ENCODE results near the gene EEIG2. TPM values are rescaled to one million over a fixed set of nuclear protein-coding genes. Genes with fewer than 3 reads are reported as not detected.

Gene EEIG2
- total and polyA plus RNA-seq, 2 donors (not counting 3 experiments of a cell fraction or from before 2014, with no cell fraction given), result 2.5 to 7.2 TPM

- no peak overlapping the region for H3K9ac ChIP-seq (replicated peaks; ENCODE audit: extremely low read depth, insufficient read depth, low read length)
- no peak overlapping the region for H3K4me2 ChIP-seq (ENCODE audit: insufficient read depth, low read length)
- no peak for FAIRE-seq
- H3K4me1 ChIP-seq (ENCODE audit: control insufficient read depth, extremely low read depth, insufficient read depth, low read length), result peaks cover 19% of the 10 kb centered on the region
- POLR2A ChIA-PET, result no interaction called here
- no TSS peak for BruUV-seq (replicated peaks)
- no peaks in the 10 kb centered on the region for H3K79me2 ChIP-seq (ENCODE audit: control insufficient read depth, insufficient read depth, low read length)
- no peaks in the 10 kb centered on the region for H3K9me1 ChIP-seq (replicated peaks; ENCODE audit: control insufficient read depth, extremely low read depth, insufficient read depth, low read length)
- no peaks in the 10 kb centered on the region for H3K36me3 ChIP-seq (ENCODE audit: control insufficient read depth in 2 of 2, extremely low read depth in 1 of 2, insufficient read depth in 2 of 2, low read length in 2 of 2)
- intact Hi-C loops (cut with micrococcal nuclease) (no loop called here), dilution Hi-C loops (cut with MboI; ENCODE audit: extremely low pct_ligation_motif_present, low sequenced_read_pairs) (no loop called here)
- H2AFZ ChIP-seq (ENCODE audit: low read depth, low read length), result no peak overlapping the region
- H3K27ac ChIP-seq (ENCODE audit: insufficient read depth, low read depth, low read length), result no peak overlapping the region
- CTCF ChIA-PET, result no interaction called here
- H4K20me1 ChIP-seq (replicated peaks; ENCODE audit: control insufficient read depth, extremely low read depth, insufficient read depth, low read length), result no peaks in the 10 kb centered on the region
- no peak overlapping the region for H3K4me3 ChIP-seq (replicated peaks in 1 of 3; ENCODE audit: insufficient read depth in 1 of 3, low read depth in 1 of 3, low read length in 3 of 3)
- H3K9me3 ChIP-seq (replicated peaks; ENCODE audit: control insufficient read depth, insufficient read depth, low read length), result no peaks in the 10 kb centered on the region
- DNase-seq (ENCODE audit: low read depth, low spot score), result no peak
- no peak for TF ChIP-seq MYC (IDR thresholded peaks at IDR 0.05; ENCODE audit: low read depth, low read length)
- no peak for TF ChIP-seq JUN (IDR thresholded peaks at IDR 0.05; ENCODE audit: borderline replicate concordance, insufficient read depth, insufficient read length, low read depth)
- no peak for TF ChIP-seq POLR2A (IDR thresholded peaks at IDR 0.05; ENCODE audit: low read depth, low read length)
- no peak for TF ChIP-seq CTCF (IDR thresholded peaks at IDR 0.05; ENCODE audit: extremely low read depth in 1 of 2, insufficient read depth in 1 of 2, low read depth in 1 of 2, low read length in 2 of 2)
- TF ChIP-seq EZH2 (IDR thresholded peaks at IDR 0.05; ENCODE audit: borderline replicate concordance, low read depth, low read length, severe bottlenecking), result no peak
- no peak for TF ChIP-seq POLR2AphosphoS5 (IDR thresholded peaks at IDR 0.05; ENCODE audit: insufficient read depth, low read depth, low read length)
- no peak for TF ChIP-seq MAX (IDR thresholded peaks at IDR 0.05; ENCODE audit: insufficient read depth, insufficient read length)
- no peak for TF ChIP-seq GATA2 (IDR thresholded peaks at IDR 0.05; ENCODE audit: insufficient read depth, insufficient read length, low read depth, low read length)
- no peak for TF ChIP-seq FOS (IDR thresholded peaks at IDR 0.05; ENCODE audit: borderline replicate concordance, insufficient read depth, low read length)
- no peaks in the 10 kb centered on the region for H3K27me3 ChIP-seq (ENCODE audit: control insufficient read depth in 2 of 2, insufficient read depth in 2 of 2, low read length in 2 of 2)
Observed at GRCh38 chr1:108565512-108565911, 5.6 kb downstream of the EEIG2 start.

Measured in endothelial cell of umbilical vein (primary cell).